ENCODE measurements around the gene AIG1.

DNA sequence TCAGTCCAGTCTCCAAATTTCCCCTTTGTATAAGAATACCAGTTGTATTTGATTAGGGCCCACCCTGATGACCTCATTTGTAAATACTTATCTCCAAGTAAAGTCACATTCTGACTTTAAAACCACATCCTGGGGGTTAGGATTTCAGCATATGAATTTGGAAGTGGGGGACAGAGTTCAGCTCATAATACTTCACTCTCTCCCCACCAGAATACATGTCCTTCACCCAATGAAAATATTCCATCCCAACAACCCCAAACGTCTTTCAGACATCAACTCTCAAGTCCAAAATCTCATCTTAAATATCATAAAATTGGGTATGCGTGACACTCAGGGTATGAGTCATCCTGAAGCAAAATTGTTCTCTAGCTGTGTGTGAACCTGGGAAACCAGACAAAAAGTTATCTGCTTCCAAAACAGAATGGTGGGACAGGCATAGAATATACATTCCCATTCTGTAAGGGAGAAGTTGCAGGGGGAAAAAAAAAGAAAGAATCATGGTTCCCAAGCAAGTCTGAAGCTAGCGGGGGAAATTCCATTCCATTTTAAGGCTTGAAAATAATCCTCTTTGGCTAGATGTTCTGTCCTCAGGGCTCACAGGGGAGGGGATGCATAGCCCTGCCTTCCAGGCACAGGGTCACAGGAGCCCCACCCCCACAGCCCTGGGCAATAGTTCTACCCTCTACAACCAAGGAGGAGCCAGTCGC is 275.9 kb downstream of the AIG1 start:
- TF ChIP-seq POLR2AphosphoS5 (IDR thresholded peaks at IDR 0.05; ENCODE audit: borderline replicate concordance, low read depth, low read length): no peak
- TF ChIP-seq EZH2 (IDR thresholded peaks at IDR 0.05): no peak

Measured in SK-N-MC (cell line).